Lower leg skin (tissue), 4 donors: Measurements from ENCODE around the gene HADHA. TPM values are rescaled to one million over a fixed set of nuclear protein-coding genes. Genes with fewer than 3 reads are reported as not detected.

ENCODE experiments used
- DNase-seq, 2 donors: peaks; one replicate each; pipeline ENCODE4 v3.0.0-alpha.2; 2019; ENCODE audit warnings: low spot score in 2 of 2
- H3K4me3 ChIP-seq: fragments of 200-600 bp; sonication (generic); 2 replicates; pipeline ENCODE4 v1.5.1; 2017; ENCODE audit warnings: mild to moderate bottlenecking, low read depth; ENCODE audit not compliant: poor library complexity, severe bottlenecking
- CTCF ChIP-seq, 3 donors: fragments of 450-650 bp; IDR thresholded peaks; one replicate each; pipeline ENCODE4 v1.5.1; 2016; ENCODE audit warnings: antibody characterized with exemption in 3 of 3, mild to moderate bottlenecking in 3 of 3, moderate library complexity in 2 of 3
- POLR2A ChIP-seq, 2 donors: fragments of 450-650 bp; IDR thresholded peaks; one replicate each; pipeline ENCODE4 v1.6.1; 2016 to 2017; ENCODE audit warnings: antibody characterized with exemption in 2 of 2, mild to moderate bottlenecking in 1 of 2, moderate library complexity in 1 of 2
- WGBS, 2 donors: methylation state at CpG; one replicate each; pipeline ENCODE4 v1.1.5; 2018; 5-methylcytosine and 5-hydroxymethylcytosine counted together
- intact Hi-C: fragments of 100-400 bp; cut with DNase I; formaldehyde crosslinking; loops from one replicate; pipeline ENCODE4 v1.15.0; 2023; ENCODE audit warnings: low total_unique reads
- total RNA-seq, 4 donors: library from RNA; depleted of rRNA; stranded (reverse); fragments of >200 nt; gene quantifications; one replicate each; pipeline ENCODE4 v1.1.0, GENCODE V29; 2016

HADHA gene
- total RNA-seq, 4 donors from 2014 or later: 125 to 170 (median 131) TPM

GRCh38 chr2:26215833-26216232, 28.6 kb downstream of the HADHA start:
- no peak for TF ChIP-seq CTCF (IDR thresholded peaks at IDR 0.05)
- no peak for TF ChIP-seq POLR2A (IDR thresholded peaks at IDR 0.05)
- intact Hi-C loops: no loop called here
- 95 to 100% methylated on average over 1 of the region's 1 CpG for whole genome bisulfite sequencing, 2 donors
- DNase-seq: no peak
- H3K4me3 ChIP-seq: no peak overlapping the region

- no peak overlapping the region for H3K4me3 ChIP-seq
- no peak for DNase-seq
- TF ChIP-seq CTCF (IDR thresholded peaks at IDR 0.05): no peak
- WGBS, 2 donors: 98 to 100% methylated on average over 1 of the region's 1 CpG
- intact Hi-C loops: no loop called here
These were observed 29.7 kb downstream of the HADHA start for GRCh38 chr2:26214759-26215158.

- WGBS, 2 donors: 92 to 93% methylated on average over 5 of the region's 5 CpGs
- TF ChIP-seq CTCF (IDR thresholded peaks at IDR 0.05) (no peak), POLR2A (IDR thresholded peaks at IDR 0.05) (no peak)
- H3K4me3 ChIP-seq: no peak overlapping the region
- no peak for DNase-seq
- intact Hi-C loops: no loop called here
These were observed 32.4 kb downstream of the HADHA start for GRCh38 chr2:26212011-26212410.

- no peak for DNase-seq
- intact Hi-C loops: no loop called here
- 86% methylated on average over 7 of the region's 7 CpGs for WGBS, 2 donors
These were observed 40.5 kb downstream of the HADHA start for GRCh38 chr2:26203906-26204305.

GRCh38 chr2:26202981-26203490, 41.4 kb downstream of the HADHA start:
- intact Hi-C loops: no loop called here
- no peak overlapping the region for H3K4me3 ChIP-seq
- TF ChIP-seq POLR2A (IDR thresholded peaks at IDR 0.05): no peak
- no peak for TF ChIP-seq CTCF (IDR thresholded peaks at IDR 0.05)
- DNase-seq: no peak
- 25 to 47% methylated on average over 1 of the region's 1 CpG for WGBS, 2 donors

More at GRCh38 chr2:26203906-26204305, 40.5 kb downstream of the HADHA start:
- TF ChIP-seq POLR2A (IDR thresholded peaks at IDR 0.05) (no peak), CTCF (IDR thresholded peaks at IDR 0.05) (no peak)
- H3K4me3 ChIP-seq: no peak overlapping the region

- 63 to 84% methylated on average over 4 of the region's 4 CpGs for WGBS, 2 donors
- DNase-seq: no peak
- no peak for TF ChIP-seq POLR2A (IDR thresholded peaks at IDR 0.05)
- no peak for TF ChIP-seq CTCF (IDR thresholded peaks at IDR 0.05)
- H3K4me3 ChIP-seq: no peak overlapping the region
- intact Hi-C loops: no loop called here
These were observed 46.9 kb downstream of the HADHA start for GRCh38 chr2:26197516-26197915.
